Neural progenitor cell (in vitro differentiated cells): ENCODE results near the gene ROBO4.

Experiments used
- CTCF ChIP-seq: fragments of 200-600 bp; sonication (generic); IDR thresholded peaks from 2 replicates; pipeline ENCODE4 v1.5.1; 2017; ENCODE audit warnings: antibody characterized with exemption, mild to moderate bottlenecking
- EZH2 ChIP-seq: fragments of 200-600 bp; sonication (generic); IDR thresholded peaks from 2 replicates; pipeline ENCODE4 v1.6.1; 2017; ENCODE audit warnings: antibody characterized with exemption, mild to moderate bottlenecking, moderate library complexity
- EZH2phosphoT487 ChIP-seq: fragments of 200-600 bp; sonication (generic); IDR thresholded peaks from 2 replicates; pipeline ENCODE4 v1.6.1; 2017; ENCODE audit warnings: antibody characterized with exemption

- no peak for TF ChIP-seq CTCF
- no peak for TF ChIP-seq EZH2phosphoT487
- no peak for TF ChIP-seq EZH2
Measured at GRCh38 chr11:124900464-124900863, 2.8 kb upstream of the ROBO4 start.
